Measurements from ENCODE around the gene SOX11.

- no peak for TF ChIP-seq CREB1 (IDR thresholded peaks at IDR 0.05; ENCODE audit: low read depth)
- no peak for TF ChIP-seq EP300 (IDR thresholded peaks at IDR 0.05; ENCODE audit: borderline replicate concordance)
- no peak for TF ChIP-seq MAX (IDR thresholded peaks at IDR 0.05)
- no peak for TF ChIP-seq TAF1 (IDR thresholded peaks at IDR 0.05; ENCODE audit: low read depth)
- no peak for TF ChIP-seq TEAD4 (IDR thresholded peaks at IDR 0.05)
- no peak for TF ChIP-seq ZBTB7A (IDR thresholded peaks at IDR 0.05; ENCODE audit: low read depth)
- no peak for TF ChIP-seq RAD21 (IDR thresholded peaks at IDR 0.05; ENCODE audit: low read depth)
Measured at GRCh38 chr2:5694306-5694705, 2.1 kb downstream of the SOX11 start.

Measured in Ishikawa (cell line).